HG03520 (cell line): ENCODE data around the gene PTER.

Experiments used
- ATAC-seq: cut with Tn5 transposase; IDR thresholded peaks from one replicate; pipeline ENCODE4 v1.9.1; 2021; ENCODE audit warnings: mild to moderate bottlenecking, moderate library complexity; ENCODE audit not compliant: unreplicated experiment

The PTER gene

DNA sequence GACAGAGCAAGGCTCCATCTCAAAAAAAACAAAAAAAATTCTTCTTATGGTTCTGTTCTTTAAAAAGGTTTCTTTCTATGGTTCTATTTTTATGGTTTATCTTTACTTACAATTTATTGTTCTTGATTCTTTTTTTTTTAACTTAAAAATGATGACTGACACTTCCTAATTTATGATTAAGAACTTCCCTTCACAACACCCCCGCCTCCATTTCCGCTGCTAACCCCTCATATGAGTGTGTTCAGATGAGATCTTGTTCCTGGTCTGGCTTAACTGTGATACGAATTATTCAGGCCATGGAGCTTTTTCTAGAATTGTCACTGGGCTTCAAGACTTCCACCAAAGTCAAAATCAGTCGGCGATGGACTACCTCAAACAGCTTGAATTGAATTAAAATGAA, 33.9 kb downstream of the PTER start:
- ATAC-seq = no peak

DNA sequence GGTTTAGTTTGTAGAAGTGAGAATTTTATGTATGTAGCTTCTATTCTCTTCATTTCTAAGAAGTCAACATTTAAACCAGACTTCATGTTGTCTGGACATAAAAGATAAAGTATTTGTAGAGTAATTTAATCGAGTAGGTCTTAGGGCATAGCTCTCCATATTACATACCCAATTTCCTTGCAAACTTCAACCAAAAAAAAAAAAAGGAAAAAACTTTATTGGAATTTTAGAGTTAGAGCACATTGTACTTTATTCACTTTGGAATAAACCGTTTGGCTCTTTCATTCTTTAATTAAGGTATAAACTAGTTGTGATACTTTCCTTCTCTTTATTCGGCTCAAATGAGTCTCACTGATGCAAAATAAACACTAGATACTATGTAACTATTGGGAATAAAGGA, 36.0 kb downstream of the PTER start:
- no peak for ATAC-seq

GRCh38 chr10:16477757-16478156, 40.9 kb downstream of the PTER start:
- no peak for ATAC-seq

- ATAC-seq = no peak
Measured at GRCh38 chr10:16478801-16479200, 42.0 kb downstream of the PTER start.

GRCh38 chr10:16481052-16481728, 44.4 kb downstream of the PTER start:
- no peak for ATAC-seq

DNA sequence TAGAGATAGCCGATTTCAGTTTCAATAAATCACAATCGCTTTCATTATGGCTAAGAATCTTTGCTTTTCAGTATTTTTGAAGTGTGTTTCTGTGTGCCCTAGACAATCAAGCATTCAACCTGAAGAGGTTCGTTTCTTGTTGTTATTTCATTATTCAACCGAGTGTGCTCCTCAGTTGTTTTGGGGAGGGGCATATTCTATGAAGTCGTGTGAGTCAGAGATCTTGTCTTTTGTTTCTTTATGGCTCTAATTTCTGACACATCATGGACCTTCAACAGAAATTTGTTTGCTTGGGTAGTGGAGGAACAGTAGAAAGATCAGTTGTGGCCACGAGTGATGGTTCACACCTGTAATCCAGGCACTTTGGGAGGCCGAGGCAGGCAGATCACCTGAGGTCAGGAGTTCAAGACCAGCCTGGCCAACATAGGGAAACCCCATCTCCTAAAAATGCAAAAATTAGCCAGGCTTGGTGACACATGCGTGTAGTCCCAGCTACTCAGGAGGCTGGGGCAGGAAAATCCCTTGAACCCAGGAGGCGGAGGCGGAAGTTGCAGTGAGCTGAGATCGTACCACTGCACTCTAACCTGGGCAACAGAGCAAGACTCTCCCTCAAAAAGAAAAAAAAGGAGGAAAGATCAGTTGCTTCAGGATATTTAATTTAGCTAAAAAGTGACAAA, 46.6 kb downstream of the PTER start:
- ATAC-seq = no peak

DNA sequence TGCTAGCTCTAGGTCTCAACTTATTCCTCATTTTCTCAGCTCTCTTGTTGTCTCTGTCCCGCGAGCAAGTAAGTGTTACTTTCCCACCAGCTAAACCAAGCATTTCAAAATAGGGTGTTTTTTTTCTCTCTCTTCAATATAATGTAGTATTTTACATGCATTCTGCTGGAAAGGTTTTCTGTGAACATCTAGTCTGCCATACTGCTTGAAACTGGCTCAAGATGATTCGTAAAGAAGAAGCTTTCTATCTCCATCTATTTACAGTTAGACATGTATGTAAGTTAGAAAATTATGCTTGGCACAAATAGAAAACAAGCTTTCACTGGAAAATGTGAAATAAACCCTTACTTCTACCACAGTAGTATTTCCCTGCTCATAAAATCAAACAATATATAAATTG, 53.7 kb downstream of the PTER start:
- ATAC-seq = no peak

DNA sequence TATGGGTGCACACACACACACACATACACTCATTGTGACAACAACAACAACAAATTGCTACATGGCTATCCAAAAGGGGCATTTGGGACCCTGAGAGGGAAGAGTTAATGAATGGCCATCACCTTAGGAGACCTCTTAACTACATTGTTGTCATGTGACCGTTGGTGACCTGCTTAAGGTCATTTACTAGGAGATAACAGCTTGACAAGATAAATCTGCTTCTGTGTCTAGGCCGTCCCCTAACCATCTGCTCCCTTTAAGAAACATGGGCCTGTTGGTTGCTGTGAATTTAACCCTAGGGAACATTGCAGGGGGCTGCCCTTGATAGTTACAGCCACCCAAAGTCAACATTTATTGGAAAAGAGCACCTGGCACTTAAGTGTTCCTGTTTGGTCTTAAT, 55.1 kb downstream of the PTER start:
- no peak for ATAC-seq

DNA sequence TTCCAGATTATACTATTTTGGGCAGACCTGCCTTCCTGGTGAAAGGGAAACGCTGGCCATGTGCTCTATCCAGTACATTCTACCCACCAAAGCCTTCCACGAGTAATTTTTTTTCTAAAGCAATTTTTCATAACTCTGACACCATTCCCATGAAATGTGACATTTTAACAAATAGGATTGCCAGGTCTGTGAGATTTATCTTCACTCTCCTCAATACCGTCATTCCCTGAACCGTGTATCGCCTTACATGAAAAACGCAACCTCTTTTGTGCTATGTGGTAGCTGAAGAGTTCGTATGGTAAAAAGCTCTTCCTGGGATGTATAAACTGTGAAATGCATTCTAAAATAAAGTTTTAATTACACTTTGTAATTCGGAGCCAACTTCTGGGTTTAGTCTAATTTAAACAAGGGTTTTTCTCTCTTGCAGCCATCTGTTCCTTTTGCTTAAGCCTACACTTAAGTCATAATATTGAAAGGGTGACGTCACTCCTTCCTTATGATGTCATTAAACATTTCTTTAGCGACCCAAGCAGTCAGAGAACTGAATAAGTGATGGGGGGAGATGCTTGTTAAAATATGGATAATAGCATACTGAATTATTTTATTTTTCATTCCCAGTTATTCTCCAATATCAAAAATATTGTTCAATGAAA, 57.2 kb downstream of the PTER start:
- no peak for ATAC-seq

DNA sequence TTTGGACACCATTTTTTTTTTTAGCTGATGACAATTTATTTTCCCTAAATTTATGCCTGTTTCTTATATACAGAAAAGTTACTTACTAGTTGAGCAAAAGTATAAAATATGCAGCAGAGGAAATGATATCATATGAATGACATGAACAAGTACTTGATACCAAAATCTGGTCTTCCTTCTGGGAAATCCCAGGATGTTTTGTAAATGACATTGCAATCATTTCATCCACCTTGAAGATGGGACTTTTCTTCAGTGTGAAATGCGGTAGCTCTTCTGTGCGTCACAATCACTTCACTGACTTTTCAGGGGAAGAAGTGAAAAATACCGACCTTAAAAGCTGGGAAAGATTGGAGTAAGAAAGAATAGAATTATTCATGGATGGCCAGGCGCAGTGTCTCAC, 61.1 kb downstream of the PTER start:
- ATAC-seq = no peak

DNA sequence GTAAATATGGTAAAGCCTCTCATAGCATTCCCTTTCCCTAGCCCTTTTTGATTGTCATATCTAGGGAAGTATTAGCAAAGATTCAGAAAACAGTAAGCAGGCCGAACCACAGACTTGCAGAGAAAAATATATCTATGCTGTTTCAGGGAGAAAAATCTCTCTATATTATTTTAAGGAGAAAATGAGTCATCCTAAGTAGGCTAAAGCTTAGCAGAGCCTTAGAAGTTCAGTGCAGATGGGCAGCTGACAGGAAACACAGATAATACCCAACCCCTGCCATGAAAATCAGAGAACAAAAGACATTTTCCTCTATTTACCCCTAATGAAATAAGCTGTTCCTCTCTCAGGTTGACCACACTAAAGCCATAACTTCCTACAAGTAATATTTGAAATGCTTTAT, 68.4 kb downstream of the PTER start:
- no peak for ATAC-seq

DNA sequence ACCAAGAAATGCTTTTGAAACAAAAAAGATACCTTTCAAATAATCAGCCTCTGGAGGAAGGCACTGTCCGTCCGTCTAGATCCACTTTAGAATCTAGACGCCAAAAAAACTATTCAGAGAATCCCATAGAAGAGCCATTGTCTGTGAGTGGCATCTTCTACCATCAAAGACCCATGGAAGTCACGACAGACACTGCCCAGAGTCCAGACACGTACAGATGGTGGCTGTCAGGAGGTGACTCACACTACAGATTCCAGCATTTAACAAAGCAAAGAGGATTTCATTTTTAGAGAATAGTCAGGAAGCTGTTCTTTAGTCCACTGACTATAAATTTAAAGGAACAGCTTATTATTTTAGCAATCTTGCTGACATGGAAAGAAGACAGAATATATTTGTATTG, 73.2 kb downstream of the PTER start:
- no peak for ATAC-seq

- ATAC-seq = no peak
Measured at GRCh38 chr10:16510843-16511242, 74.0 kb downstream of the PTER start.

DNA sequence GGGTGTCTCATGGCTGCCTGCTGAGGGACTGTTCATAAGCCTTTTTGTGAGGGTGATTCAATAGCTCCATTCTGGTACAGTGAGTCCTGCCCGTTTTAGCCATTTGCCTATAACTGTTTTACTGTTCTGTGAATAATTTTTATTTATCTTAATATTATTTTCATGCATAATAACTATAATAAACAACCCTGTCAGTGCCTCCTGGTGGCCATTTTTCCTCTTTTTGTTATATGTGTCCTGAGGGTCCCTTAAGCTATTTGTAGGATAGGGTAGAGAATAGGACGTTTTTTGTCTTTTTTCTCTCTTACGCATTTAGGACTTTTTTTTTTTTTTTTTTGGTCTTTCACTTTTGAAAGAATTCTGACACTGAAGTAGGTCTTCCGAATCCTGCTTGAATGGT, 82.0 kb downstream of the PTER start:
- no peak for ATAC-seq

- peak; percentile 44 for ATAC-seq
Measured at GRCh38 chr10:16519250-16519907, 82.6 kb downstream of the PTER start.

DNA sequence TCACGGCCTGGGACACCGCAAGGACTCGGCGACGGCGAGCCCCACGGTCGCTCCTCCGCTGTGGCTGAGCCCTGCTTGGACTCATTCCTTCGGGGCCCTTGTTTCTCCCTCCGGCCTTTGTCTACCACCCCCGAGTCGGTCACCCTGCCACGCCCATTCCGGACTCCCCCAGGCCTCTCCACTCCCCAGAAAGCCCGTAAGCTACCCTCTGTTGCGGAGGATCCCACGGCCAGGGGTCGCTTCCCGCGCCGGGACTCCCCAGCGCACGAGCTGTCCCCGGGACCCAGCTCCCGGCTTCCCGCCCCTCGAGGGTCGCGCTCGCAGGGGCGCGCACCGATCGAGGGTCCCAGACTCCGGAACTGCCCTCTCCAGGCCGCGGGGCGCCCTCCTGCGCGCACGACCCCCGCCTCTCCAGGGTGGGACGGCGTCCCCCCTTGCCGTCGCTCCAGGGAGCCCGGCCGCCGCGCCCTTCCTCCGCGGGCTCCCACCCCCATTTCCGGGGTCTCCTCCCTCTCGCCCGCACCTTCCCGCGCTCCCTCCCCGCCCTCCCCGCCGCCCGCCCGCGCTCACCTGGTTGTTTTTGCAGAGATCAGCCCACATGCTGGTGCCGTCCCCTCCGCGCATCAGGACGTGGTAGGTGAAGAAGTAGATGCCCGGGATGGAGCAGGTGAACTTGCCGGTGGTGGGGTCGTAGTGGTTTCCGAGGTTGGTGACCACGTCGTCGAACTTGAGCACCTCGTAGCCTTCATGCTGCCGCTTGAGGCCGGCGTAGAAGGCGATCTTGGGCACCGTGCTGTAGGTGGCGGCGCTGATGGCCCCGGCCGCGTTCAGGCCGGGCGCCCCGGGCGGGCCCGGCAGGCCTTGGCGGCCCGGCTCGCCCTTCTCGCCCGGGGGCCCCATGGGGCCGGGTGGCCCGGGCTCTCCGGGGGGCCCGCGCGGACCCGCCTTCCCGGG, 83.4 kb downstream of the PTER start:
- ATAC-seq = no peak

DNA sequence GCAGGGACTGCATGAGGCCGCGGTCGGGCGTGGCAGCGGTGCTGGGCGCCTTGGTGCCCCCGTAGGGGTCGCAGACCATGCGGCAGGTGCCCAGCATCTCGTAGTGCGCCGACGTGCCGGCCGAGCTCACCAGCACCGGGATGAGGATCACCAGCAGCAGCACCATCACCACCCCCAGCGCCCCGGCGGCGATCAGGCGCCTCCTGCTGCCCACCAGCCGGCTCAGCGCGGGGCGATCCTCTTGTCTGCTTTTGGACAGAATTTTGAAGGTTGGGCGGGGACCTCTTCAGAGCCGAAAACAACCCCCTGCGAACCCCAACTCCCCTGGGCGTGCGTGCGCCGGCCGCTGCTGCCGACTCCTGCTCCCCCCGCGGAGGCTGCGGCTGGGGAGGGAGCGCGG, 84.1 kb downstream of the PTER start:
- ATAC-seq = no peak

DNA sequence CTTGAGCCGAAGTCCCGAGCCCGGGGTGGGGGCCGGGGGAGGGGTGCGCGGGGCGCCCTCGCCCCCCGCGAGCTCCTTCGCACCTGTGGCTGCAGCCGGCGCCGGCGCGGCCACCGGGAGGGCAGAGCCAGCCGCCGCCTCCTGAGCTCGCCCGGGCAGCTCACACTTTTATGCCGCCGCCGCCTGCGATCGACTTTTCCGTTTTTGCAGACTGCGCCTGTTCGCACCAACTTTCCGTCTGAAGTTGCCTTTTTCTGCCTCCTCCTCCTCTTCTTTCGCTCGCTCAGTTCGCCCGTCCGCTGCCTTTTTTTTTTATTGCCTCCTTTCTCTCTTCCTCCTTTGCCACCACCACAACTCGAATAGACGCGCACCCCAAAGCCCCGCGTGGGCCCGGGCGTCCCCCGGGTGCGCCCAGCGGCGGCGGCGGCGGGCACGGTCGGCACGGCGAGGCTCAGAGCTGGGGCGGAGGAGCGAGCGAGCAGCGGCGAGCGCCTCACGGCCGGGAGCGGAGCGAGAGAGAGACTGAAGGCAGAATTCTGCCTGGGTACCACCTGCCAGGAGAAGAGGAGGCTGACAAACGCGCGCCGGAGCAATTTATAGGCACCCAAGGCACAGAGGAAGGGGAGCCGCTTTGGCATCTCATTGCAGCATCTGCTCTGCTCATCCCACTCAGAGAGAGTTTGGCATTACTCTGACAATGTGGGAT, 84.7 kb downstream of the PTER start, which contains the start of gene C1QL3:
Gene C1QL3 (minus strand): TSS at position 569 of the 706 bp plus-strand sequence. CDS start 814 bp downstream, outside the sequence.
- ATAC-seq = no peak

DNA sequence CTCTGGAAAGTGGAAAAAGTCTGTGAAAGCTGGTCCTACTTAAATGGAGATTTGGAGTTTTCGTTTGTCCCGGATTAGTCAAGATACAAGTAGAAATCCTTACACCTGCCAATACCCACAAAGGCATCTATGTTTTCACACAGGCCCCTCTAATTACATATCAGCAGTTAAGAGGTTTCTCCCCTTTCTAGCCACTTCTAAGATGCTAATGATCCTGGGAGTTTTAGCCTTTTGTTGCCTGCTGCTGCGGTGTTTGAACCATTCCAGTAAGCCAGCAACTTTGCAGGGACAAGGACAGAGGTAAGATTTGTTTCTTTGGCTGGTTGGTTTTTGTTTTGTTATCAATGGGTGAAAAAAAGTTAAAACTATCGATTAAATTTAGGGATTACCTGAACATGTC, 90.6 kb downstream of the PTER start:
- no peak for ATAC-seq

GRCh38 chr10:16529853-16530252, 93.0 kb downstream of the PTER start:
- no peak for ATAC-seq
